HG02571 (cell line): ENCODE results near the gene MRPL54.

Source experiments
- ATAC-seq: cut with Tn5 transposase; IDR thresholded peaks from one replicate; pipeline ENCODE4 v1.9.1; 2021; ENCODE audit warnings: mild to moderate bottlenecking, moderate library complexity; ENCODE audit not compliant: unreplicated experiment

Gene MRPL54

DNA sequence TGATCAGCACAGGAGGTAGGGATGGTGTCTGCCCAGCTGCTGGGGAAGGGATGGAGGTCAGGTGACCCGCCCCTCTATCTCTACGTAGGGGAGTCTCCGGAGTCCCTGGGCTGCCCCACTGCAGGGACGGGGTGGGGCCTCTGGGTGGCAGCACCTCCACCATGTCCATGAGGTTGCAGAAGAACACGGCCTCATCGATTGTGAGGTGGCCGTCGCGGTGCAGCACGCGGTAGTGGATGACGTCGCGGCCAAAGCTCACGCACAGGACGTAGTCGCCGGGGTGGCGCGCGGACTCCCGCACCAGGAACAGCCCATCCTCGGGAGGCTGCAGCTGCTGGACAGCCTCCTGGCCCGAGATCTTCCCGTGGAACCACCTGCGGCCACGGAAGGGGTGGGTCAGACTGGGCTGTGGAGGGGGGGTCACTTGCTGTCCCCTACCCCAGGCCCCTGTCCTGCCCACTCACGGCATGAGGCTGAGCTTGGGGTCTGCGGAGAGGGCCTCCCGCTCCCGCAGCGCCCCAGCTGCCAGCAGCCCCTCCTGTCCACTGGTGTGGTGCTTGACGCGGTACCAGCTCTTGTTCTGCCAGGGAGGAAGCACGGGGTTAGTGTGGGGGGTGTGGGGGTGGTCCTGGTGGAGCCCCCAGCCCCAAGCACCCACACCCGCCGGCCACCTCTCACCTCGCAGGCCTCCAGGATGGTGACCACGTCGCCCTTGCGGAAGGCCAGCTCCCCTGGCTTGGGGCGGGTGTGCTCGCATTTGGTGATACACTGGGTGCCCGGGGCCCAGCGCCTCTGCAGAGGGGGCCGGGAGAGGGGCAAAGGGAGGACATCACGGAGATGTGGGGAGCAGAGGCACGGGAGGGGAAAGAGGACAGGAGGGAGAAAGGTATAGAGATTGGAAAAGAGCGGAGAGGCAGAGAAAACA, 21.4 kb downstream of the MRPL54 start:
- no peak for ATAC-seq

DNA sequence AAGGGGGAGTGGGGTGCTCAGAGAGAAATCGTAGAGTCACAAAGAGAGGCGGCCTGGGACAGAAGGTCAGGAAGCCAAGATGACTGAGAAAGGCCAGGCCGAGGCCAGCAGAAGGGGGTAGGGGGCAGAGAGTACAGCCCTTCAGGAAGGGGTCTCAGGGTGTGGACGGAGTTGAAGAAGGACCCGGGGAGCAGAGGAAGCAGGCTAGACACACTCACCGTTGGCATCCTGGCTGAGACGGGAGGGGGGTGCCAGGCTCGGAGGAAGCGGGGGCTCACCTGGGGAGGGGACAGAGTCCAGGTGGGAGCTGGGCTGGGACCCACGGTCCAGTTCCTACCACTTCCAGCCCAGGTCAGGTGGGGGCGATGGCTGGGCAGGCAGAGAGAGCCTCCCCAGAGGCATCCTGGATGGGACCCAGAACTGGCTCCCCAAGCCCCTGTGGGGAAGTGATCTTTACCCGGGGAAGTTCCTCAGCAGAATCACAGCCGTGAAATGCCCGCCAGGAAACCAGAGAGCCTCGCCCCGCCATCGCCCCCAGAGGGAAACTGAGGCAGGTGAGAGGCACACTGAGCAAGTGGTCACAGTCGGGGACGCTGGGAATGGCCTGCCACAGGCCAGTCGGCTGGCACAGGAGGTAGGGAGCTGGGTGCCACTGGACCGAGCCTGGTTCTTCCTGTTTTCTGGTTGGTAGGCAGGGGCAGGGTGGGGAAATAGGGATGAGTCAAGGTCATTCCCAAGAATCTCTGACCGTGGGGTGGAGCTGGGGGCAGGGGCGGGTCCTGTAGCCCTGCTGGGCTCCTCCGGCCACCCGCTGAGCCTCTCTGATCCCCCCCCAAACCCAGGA, 22.3 kb downstream of the MRPL54 start:
- no peak for ATAC-seq

DNA sequence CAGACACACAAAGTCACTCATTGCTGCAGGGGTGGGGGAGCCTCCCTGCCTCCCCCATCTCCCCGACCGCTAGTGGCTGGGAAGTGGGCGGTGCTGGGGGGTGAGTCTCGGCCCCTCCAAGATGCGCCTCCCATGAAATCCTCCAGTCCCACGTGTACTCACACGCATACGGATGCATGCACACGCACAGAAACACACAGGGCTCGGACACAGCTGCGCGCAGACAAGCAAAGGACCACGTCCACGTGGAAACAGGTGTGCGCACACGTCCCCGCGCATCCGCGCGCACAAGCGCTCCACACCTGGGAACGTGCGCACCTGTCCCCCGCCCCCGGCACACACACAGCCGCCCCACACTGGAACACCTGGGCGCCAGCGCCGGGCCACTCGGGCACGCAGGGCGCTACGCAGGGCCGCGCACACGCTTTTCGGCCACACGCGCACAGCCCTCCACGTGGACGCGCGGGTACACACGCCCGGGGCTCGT, 23.0 kb downstream of the MRPL54 start:
- ATAC-seq = no peak

DNA sequence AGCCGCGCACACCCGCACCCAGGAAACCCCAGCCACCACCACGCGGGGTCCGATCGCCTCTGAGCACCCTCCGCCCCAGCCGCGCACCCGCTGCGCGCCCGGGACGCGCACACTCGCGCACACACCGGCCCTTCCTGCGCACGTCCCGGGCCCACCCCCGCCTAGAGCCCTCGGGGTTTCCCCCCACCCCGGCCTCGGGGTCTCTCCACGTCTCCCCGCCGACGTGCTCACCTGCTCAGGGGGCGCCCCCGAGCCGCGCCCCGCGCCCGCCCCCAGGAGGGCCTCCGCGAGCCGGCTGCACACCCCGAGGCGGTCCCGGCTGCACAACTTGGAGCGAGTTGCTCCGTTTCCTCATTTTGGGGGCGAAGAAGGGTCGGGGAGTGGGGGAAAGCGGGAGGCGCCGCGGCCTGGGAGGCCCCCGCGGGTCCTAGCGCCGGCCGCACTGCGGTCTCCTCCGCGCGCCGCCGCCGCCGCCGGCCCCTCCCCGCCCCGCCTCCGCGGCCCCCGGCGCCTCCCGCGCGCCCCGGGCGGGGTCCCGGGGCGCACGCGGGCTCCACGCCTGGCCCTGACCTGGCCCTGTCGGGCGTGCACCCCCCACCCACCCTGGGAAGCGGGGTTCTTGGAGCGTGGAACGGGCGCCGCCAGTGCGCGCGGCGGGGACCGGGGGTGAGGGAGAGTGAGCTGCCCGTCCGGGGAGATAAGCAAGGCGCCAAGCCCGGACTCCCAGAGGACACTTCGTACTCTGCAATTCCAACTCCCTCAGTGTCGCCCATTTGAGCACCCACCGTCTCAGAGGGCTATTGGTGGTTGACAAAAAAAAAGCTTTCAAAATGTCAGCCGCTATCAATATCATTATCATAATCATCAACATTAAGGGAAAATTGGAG, 23.7 kb downstream of the MRPL54 start, which contains the start of gene MATK:
Gene MATK, minus strand, starts transcription at position 444 of the 887 bp plus-strand sequence. CDS start 1,246 bp downstream, outside the sequence.
- no peak for ATAC-seq

DNA sequence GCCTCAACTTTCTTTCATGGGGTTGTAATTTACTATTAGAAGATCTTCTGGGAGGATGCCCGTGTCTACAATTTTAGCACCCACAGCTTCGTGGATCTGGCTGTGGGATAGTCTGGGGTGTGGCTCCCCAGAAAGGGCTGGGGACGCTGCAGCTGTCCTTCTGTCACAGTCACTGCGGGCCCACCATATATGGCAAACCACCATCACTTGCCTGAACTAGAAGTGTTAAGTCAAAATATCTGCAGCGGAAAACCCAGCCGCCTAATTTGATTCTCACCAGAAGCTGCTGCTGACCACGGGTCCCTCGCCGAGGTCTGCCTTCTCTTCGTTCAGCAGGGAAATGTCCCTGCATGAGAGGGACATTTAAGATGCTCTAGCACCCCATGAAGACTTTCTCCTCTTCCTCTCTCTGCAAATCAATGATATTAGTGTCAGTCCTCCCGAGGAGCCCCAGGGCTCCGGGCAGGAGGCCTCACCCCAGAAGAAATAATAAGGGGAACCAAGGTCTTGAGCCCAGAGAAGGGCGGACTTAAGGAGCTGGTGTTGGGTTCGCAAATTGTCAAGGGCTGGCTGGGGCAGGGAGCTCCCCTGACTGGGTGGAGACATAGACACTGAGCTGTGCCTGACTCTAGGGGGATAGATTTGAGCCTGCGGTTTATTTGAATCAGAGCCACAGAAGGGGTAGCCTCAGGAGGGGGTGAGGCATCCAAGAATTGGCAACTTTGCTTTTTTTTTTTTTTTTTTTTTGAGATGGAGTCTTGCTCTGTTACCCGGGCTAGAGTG, 26.7 kb downstream of the MRPL54 start:
- ATAC-seq = no peak

DNA sequence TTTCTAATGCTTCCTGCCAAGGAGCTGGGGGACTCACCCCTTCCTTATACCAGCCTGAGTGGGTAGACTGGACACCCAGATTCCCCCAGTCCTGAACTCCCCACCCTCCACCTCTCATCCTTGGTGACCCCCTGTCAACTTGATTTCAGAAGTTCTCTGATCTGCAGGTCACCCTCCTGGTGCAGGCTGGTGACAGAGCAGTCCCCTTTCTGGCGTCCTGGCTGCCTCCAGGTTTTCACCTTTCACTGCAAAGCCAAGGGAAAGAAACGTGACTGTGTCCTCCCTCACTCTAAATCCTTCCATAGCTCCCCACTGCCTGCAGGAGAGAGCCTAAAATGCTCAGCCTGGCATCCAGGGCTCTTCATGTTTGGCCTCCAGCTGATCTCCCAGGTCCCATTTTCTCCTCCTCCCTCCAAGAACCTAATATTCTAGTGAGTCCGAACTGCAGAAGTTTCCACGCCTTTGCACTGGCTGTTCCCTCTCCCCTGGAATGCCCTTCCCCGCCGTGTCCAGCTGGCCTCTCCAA, 27.8 kb downstream of the MRPL54 start:
- no peak for ATAC-seq

DNA sequence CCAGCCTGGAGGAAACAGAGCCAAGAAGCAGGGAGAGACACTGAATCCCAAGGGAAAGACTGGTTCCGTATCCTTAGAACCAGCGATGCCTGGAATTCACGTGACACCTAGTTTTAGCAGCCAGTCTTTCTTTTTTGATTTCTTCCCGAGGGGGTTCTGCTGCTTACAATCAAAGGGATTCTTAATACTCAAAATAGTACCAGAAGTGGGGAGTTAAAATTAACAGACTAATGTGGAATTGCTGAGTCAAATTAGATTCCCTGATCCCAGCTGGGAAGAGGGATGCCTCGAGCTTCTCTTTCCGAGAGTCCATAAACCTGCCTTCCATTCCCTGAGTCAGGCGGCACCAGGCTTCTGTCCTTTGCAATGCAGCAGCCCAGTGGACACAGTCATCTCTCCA, 28.5 kb downstream of the MRPL54 start:
- ATAC-seq = no peak

DNA sequence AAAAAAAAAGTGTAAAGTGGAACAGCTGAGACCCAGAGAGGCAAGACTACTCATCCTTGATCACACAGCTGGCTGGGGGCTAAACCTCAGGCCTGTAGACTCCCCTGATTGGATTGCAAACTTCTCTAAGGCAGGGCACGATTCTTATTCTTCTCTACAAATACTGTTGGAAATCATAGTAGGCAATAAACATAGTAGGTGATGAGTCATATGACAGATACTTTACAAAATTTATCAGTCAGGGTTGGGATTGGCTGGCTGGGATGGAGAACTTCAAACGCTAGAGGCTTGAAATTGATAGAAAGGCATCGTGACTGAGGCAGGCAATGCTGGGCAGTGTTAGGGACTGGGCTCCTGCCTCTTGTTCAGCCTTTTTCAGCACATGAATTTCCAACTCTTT, 29.6 kb downstream of the MRPL54 start:
- ATAC-seq = no peak

DNA sequence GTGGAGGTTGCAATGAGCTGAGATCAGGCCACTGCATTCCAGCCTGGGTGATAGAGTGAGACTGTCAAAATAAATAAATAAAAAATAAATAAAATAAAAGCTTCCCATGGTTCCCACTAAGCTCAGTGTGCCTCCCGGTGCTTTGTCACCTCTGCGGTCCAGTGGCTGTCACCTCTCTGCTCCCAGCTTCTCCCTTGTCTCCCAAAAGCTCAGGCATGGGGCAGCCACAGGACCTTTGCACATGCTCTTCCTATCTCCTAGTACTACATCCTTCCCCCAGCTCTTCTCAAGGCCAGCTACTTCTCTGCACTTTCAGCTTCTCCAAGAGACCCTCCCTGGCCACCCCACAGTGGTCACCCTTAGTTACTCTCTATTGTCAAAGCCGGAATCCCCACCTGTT, 31.3 kb downstream of the MRPL54 start:
- no peak for ATAC-seq

DNA sequence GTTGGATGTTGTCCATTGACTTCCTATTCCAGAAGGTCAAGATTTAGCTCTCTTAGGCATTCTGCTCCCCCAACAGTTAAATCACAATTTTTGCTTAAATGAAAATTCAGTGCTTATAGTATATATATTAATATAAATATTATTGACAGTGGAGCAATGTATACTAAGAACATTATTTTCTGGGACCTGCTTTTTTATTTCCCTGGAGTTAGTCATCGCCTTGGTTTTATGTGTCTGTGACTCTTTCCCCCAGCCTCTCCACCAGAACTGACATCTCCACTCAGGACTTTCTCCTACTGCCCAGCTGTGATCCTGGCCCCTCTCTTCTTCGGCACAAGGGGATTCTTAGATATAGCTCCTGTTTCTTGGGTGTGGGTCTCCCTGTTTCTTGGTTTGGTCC, 33.9 kb downstream of the MRPL54 start:
- no peak for ATAC-seq

DNA sequence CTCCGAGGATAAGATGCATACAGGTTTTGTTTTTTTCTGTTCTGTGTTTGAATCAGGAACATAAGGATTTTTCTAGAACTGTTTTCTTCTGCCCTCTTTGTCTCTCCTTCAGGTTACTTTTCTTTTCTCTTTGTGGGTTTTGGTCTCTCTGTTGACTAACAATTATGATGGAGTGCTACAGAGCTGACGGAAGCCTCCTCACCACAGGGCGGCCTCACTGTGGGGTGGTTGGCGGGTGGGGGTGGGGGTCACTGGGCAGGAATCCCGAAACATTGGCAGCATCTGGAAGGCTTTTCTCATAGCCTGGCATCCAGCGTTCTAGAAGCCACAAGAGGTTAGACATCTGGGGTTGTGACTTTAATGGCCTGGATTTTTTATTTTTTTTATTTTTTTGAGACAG, 35.7 kb downstream of the MRPL54 start:
- no peak for ATAC-seq

DNA sequence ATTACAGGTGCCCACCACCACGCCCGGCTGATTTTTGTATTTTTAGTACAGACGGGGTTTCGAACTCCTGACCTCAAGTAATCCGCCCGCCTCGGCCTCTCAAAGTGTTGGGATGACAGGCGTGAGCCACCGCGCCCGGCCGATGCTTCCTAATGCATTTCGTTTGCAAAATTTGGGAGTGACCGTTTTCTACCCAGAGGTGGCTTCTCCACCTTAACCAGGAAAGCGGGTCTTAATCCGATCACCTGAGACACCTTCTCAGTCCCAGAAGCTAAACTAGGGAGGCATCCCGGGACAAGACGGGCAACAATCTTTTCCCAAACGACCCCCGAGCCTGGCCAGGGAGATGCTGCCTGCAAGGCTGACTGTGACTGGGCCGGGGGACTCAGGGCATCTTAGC, 38.5 kb downstream of the MRPL54 start:
- ATAC-seq = no peak

DNA sequence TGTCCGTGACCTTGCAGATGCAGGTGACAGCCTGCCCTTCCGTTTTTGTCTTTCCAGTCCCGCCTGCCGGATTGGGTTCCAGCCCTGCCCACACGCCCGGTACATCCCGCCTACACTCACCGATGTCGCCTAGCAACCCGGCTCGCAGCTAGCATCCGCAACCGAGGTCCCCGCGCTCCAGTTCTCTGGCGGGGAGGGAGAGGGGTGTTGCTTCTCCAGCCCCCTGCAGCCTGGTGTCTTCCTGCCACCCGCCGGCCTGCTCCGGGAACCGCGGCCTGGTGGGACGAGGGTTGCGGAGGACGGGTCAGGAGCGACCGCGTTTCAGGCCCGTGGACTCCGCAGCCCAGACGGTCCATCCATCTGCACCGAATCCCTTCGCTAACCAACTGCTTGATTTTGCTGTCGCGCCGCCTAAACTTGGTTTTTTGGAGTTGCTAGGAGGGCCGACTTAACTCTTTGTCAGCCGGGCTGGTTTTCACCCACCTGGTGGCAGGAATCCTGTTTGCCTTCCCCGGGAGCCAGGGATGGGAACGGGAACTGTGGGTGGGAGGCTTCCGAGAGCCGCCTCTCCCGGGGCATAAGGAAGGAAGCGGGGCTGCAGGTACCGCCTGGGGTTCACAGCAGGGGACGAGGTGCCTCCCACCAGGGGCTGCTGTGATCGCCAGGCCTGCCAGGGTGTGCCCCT, 39.1 kb downstream of the MRPL54 start:
- no peak for ATAC-seq

DNA sequence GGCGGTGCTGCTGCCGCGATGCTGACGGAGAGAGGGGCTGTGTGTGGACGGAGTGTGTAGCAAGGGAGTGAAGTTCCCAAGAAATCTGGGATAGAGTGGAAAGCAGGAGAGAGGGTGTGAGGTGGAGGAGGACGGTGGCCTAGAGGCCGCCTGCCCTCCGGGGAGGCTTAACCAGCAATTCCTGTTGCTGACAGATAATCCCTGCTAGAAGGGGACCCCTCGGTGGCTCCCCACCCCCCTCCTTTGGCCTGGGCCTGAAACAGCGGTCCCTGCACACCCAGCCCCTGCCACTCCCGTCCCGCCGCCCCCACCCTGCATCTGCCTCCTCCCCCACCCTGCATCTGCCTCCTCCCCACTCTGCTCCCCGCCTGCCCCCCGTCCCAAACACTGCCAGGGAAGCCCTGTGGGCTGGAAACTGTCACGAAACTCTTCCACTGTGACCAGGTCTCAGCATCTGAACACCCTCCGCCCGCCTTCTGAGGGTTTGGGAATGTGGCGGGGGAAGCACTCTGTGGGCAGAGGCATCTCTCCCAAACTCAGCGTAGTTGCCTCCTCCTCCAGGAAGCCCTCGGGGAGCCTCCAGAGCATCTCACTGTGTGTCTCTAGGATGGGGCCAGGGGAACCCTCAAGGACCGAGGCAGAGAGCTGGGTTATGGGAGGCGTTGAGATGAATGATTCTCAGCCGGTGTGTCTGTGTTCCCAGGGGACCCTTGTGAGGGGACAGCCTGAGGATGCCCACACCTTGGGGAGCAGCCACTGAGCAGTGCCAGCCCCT, 40.8 kb downstream of the MRPL54 start:
- no peak for ATAC-seq

DNA sequence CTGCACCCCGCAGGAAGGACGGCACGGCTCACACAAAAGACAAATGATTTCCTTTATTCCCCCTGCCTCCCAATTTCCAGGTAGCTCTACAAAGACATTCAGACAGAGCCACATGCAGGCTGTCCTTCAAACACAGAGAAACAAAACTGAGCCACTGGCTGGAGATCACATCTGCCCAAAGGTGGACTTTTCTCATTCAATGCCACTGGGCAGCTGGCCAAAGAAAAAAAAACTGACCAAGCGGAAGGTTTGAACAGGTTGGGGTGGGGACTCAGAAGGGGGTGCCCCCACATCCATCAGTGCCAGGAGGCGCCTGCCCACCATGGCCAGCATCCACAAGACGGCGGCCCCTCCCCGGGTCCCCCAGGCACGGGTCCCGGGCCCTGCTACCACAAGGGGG, 41.5 kb downstream of the MRPL54 start:
- no peak for ATAC-seq

DNA sequence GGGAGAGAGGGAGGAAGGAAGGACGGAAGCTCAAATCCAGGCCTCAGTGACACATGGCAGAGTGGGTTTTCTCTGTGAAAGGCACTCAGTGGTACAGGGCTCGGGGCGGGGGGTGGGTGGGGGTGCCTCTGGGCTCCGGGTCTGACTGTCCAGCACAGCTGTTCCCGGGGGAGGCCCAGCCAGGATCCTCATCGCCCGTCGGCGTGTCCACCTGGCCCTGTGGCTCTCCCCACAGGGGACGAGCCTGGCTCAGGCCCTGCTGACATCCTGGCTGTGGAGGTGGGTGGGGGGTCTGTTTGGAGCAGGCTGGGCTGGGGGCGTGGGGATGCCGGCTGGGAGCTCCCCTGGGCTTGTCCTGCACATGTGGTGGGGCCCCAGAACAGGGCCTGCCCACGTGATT, 41.9 kb downstream of the MRPL54 start:
- no peak for ATAC-seq

DNA sequence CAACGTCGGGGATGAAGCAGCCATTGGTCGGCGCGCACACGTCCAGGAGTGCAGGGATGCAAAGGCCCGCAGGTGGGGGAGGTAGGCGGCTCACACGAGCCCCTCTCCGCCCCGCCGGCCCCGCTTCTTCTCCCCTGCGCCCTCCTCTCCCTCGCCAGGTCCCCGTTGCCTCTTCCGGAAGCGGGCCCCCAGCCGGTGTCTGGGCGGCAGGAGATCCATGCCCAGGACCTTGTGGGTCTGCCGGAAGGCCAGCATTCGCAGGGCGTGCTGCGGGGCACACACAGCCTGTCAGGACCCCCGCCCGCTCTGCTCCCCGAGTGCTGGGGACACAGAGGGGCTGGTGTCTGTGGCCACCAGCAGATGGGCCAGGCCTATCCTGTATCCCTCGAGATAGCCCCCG, 43.4 kb downstream of the MRPL54 start:
- ATAC-seq = no peak

DNA sequence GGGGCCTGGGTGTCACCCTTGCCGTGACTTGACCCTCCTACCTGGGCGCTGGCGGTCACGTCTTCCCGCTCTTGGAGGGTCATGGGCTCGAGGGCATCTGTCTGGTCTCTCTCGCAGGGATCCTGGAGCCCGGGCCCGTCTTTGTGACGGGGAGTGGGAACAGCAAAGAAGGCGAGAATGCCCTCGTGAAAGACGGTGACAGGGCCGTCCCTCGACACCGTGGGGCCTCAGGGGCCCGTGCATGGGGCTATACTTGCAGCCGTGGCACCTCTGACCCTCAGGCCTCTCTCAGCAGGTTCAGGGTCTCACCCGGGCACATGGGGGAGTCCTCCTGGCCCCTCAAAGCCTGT, 44.6 kb downstream of the MRPL54 start:
- ATAC-seq = no peak
